Mesenchymal stem cell (in vitro differentiated cells and primary cell): ENCODE data around the gene CRADD.

Experiments
- DNase-seq: peaks from one replicate; pipeline ENCODE4 v3.0.0-alpha.2; 2013
- H2AFZ ChIP-seq: one replicate; pipeline ENCODE4 v1.6.1; 2013; ENCODE audit warnings: low read depth, mild to moderate bottlenecking, control low read depth, inconsistent platforms, low read length, moderate library complexity
- H2AK5ac ChIP-seq: 2 replicates; pipeline ENCODE4 v1.6.1; 2013; ENCODE audit warnings: low read length, moderate library complexity, mild to moderate bottlenecking, inconsistent platforms; ENCODE audit not compliant: severe bottlenecking
- H2BK120ac ChIP-seq: one replicate; pipeline ENCODE4 v1.6.1; 2013; ENCODE audit warnings: low read depth, mild to moderate bottlenecking, inconsistent platforms, low read length, moderate library complexity
- H2BK12ac ChIP-seq, 2 experiments: one replicate each; pipeline ENCODE4 v1.6.1; 2013; ENCODE audit warnings: inconsistent platforms in 2 of 2, low read length in 2 of 2, mild to moderate bottlenecking in 2 of 2, moderate library complexity in 2 of 2, control low read depth in 1 of 2
- H2BK15ac ChIP-seq: one replicate; pipeline ENCODE4 v1.6.1; 2013; ENCODE audit warnings: mild to moderate bottlenecking, low read depth, inconsistent platforms; ENCODE audit not compliant: poor library complexity, severe bottlenecking
- H2BK5ac ChIP-seq: 2 replicates; pipeline ENCODE4 v1.6.1; 2013; ENCODE audit warnings: low read depth, mild to moderate bottlenecking, low read length, control low read depth, inconsistent platforms; ENCODE audit not compliant: poor library complexity, severe bottlenecking
- H3K14ac ChIP-seq, 2 experiments: one replicate each; pipeline ENCODE4 v1.6.1; 2013; ENCODE audit warnings: inconsistent platforms in 2 of 2, low read length in 2 of 2, control low read depth in 1 of 2, mild to moderate bottlenecking in 1 of 2, moderate library complexity in 1 of 2
- H3K18ac ChIP-seq, 2 experiments: one replicate each; pipeline ENCODE4 v1.6.1; 2013; ENCODE audit warnings: inconsistent platforms in 2 of 2, low read length in 2 of 2, control low read depth in 1 of 2, low read depth in 1 of 2, mild to moderate bottlenecking in 1 of 2
- H3K23ac ChIP-seq, 2 experiments: one replicate each; pipeline ENCODE4 v1.6.1; 2013; ENCODE audit warnings: inconsistent platforms in 2 of 2, low read length in 2 of 2, mild to moderate bottlenecking in 2 of 2, moderate library complexity in 2 of 2, control low read depth in 1 of 2
- H3K27ac ChIP-seq: 2 replicates; pipeline ENCODE4 v1.5.1; 2013; ENCODE audit warnings: mild to moderate bottlenecking, moderate library complexity, low read length, control low read depth, inconsistent platforms; ENCODE audit not compliant: poor library complexity, severe bottlenecking
- H3K27me3 ChIP-seq, 2 experiments: 2 replicates each; pipeline versions ENCODE4 v1.6.1 to v1.7.0; 2013; ENCODE audit warnings: low read length in 2 of 2, mild to moderate bottlenecking in 2 of 2, moderate library complexity in 2 of 2, control low read depth in 1 of 2, inconsistent platforms in 1 of 2; ENCODE audit not compliant: control insufficient read depth in 1 of 2, insufficient read depth in 1 of 2
- H3K36me3 ChIP-seq, 2 experiments: 2 replicates each; pipeline versions ENCODE4 v1.6.1 to v1.7.0; 2013; ENCODE audit warnings: low read length in 2 of 2, control low read depth in 1 of 2, inconsistent platforms in 1 of 2, low read depth in 1 of 2, mild to moderate bottlenecking in 1 of 2; ENCODE audit not compliant: insufficient read depth in 2 of 2, control insufficient read depth in 1 of 2
- H3K4ac ChIP-seq, 2 experiments: one replicate each; pipeline ENCODE4 v1.6.1; 2013; ENCODE audit warnings: inconsistent platforms in 2 of 2, low read length in 2 of 2, mild to moderate bottlenecking in 2 of 2, moderate library complexity in 2 of 2, control low read depth in 1 of 2, low read depth in 1 of 2
- H3K4me1 ChIP-seq: 2 replicates; pipeline ENCODE4 v1.6.1; 2013; ENCODE audit warnings: low read depth, low read length, control low read depth; ENCODE audit not compliant: control insufficient read depth, insufficient read depth
- H3K4me2 ChIP-seq: 2 replicates; pipeline ENCODE4 v1.6.1; 2013; ENCODE audit warnings: low read length, mild to moderate bottlenecking, inconsistent platforms; ENCODE audit not compliant: poor library complexity, severe bottlenecking
- H3K4me3 ChIP-seq, 2 experiments: 2 replicates each; pipeline versions ENCODE4 v1.5.1 to v1.7.0; 2013; ENCODE audit warnings: low read length in 2 of 2, mild to moderate bottlenecking in 2 of 2, control low read depth in 1 of 2, low read depth in 1 of 2; ENCODE audit not compliant: insufficient read depth in 1 of 2
- H3K79me1 ChIP-seq: replicated peaks from 2 replicates; pipeline ENCODE4 v1.6.1; 2013; ENCODE audit warnings: mild to moderate bottlenecking, control low read depth, low read length, inconsistent platforms; ENCODE audit not compliant: poor library complexity, severe bottlenecking
- H3K9ac ChIP-seq: 2 replicates; pipeline ENCODE4 v1.7.0; 2013; ENCODE audit warnings: mild to moderate bottlenecking, low read length, moderate library complexity
- H3K9me3 ChIP-seq: 2 replicates; pipeline ENCODE4 v1.7.0; 2013; ENCODE audit warnings: mild to moderate bottlenecking, low read length; ENCODE audit not compliant: control insufficient read depth
- H4K8ac ChIP-seq: one replicate; pipeline ENCODE4 v1.6.1; 2013; ENCODE audit warnings: inconsistent platforms, mild to moderate bottlenecking, low read length, moderate library complexity
- H4K91ac ChIP-seq: one replicate; pipeline ENCODE4 v1.6.1; 2013; ENCODE audit warnings: mild to moderate bottlenecking, low read length, inconsistent platforms
- WGBS: methylation state at CpG from one replicate; pipeline ENCODE4 v1.1.7; 2013; ENCODE audit warnings: mixed read lengths; 5-methylcytosine and 5-hydroxymethylcytosine counted together

The CRADD gene

GRCh38 chr12:93734784-93735183, 57.6 kb downstream of the CRADD start:
- no peaks in the 10 kb centered on the region for H3K4me1 ChIP-seq
- H4K91ac ChIP-seq: no peak overlapping the region
- no peak overlapping the region for H3K14ac ChIP-seq
- no peak overlapping the region for H2AFZ ChIP-seq
- H3K23ac ChIP-seq: no peak overlapping the region
- no peak overlapping the region for H2BK15ac ChIP-seq
- H2AK5ac ChIP-seq: no peak overlapping the region
- H2BK120ac ChIP-seq: no peak overlapping the region
- no peak for DNase-seq
- H3K27me3 ChIP-seq: no peaks in the 10 kb centered on the region
- H3K36me3 ChIP-seq: peaks cover 0 to 3% of the 10 kb centered on the region in 2 experiments
- no peak overlapping the region for H4K8ac ChIP-seq
- WGBS: 98% methylated on average over 2 of the region's 2 CpGs
- H3K79me1 ChIP-seq: peaks cover 4% of the 10 kb centered on the region
- H3K4me3 ChIP-seq: no peak overlapping the region
- H3K4me2 ChIP-seq: no peak overlapping the region
- no peaks in the 10 kb centered on the region for H3K9me3 ChIP-seq
- no peak overlapping the region for H3K9ac ChIP-seq
- no peak overlapping the region for H3K27ac ChIP-seq
- H3K4ac ChIP-seq: no peak overlapping the region
- no peak overlapping the region for H2BK5ac ChIP-seq
- H3K18ac ChIP-seq: no peak overlapping the region
- no peak overlapping the region for H2BK12ac ChIP-seq

- H3K14ac ChIP-seq: no peak overlapping the region
- H2AFZ ChIP-seq: no peak overlapping the region
- H2AK5ac ChIP-seq: no peak overlapping the region
- no peaks in the 10 kb centered on the region for H3K27me3 ChIP-seq
- peaks cover 0 to 3% of the 10 kb centered on the region in 2 experiments for H3K36me3 ChIP-seq
- H2BK5ac ChIP-seq: no peak overlapping the region
- H3K23ac ChIP-seq: no peak overlapping the region
- no peak overlapping the region for H3K18ac ChIP-seq
- no peak overlapping the region for H2BK12ac ChIP-seq
- no peak overlapping the region for H3K4me2 ChIP-seq
- no peak overlapping the region for H3K4me3 ChIP-seq
- no peak overlapping the region for H4K91ac ChIP-seq
- no peaks in the 10 kb centered on the region for H3K4me1 ChIP-seq
- no peak overlapping the region for H2BK15ac ChIP-seq
- DNase-seq: no peak
- no peak overlapping the region for H3K9ac ChIP-seq
- H2BK120ac ChIP-seq: no peak overlapping the region
- H3K79me1 ChIP-seq: peaks cover 4% of the 10 kb centered on the region
- H3K4ac ChIP-seq: no peak overlapping the region
- no peak overlapping the region for H4K8ac ChIP-seq
- no peak overlapping the region for H3K27ac ChIP-seq
- H3K9me3 ChIP-seq: no peaks in the 10 kb centered on the region
Measured at GRCh38 chr12:93736640-93737178, 59.5 kb downstream of the CRADD start.

- Histone ChIP-seq H3K18ac (no peak overlapping the region), H3K4me2 (no peak overlapping the region), H4K8ac (no peak overlapping the region), H3K23ac (no peak overlapping the region), H3K14ac (no peak overlapping the region), H3K79me1 (peaks cover 4% of the 10 kb centered on the region), H3K4me1 (no peaks in the 10 kb centered on the region), H2BK12ac (no peak overlapping the region), H3K27ac (no peak overlapping the region), H2BK120ac (no peak overlapping the region), H3K4ac (no peak overlapping the region), H2AK5ac (no peak overlapping the region), H3K4me3 (peak overlapping the region in 1 of 2 experiments; percentile 45), H3K9ac (peak overlapping the region; percentile 75), H3K36me3 (peaks cover 0 to 3% of the 10 kb centered on the region in 2 experiments), H3K9me3 (no peaks in the 10 kb centered on the region), H2AFZ (no peak overlapping the region), H4K91ac (no peak overlapping the region), H2BK15ac (no peak overlapping the region), H3K27me3 (no peaks in the 10 kb centered on the region), H2BK5ac (no peak overlapping the region)
- WGBS: 70% methylated on average over 5 of the region's 5 CpGs
- DNase-seq: no peak
Measured at GRCh38 chr12:93737457-93738198, 60.5 kb downstream of the CRADD start.

- Histone ChIP-seq H3K18ac (no peak overlapping the region), H3K4me1 (no peaks in the 10 kb centered on the region), H3K27me3 (no peaks in the 10 kb centered on the region), H2BK5ac (no peak overlapping the region), H3K79me1 (peaks cover 4% of the 10 kb centered on the region), H2BK12ac (no peak overlapping the region), H3K27ac (no peak overlapping the region), H3K4ac (no peak overlapping the region), H2AK5ac (no peak overlapping the region), H3K9ac (peak overlapping the region; percentile 75), H4K91ac (no peak overlapping the region), H2BK15ac (no peak overlapping the region), H3K9me3 (no peaks in the 10 kb centered on the region), H4K8ac (no peak overlapping the region), H3K14ac (no peak overlapping the region), H3K23ac (no peak overlapping the region), H3K4me2 (no peak overlapping the region), H3K36me3 (peaks cover 0 to 2% of the 10 kb centered on the region in 2 experiments), H3K4me3 (peak overlapping the region in 1 of 2 experiments; percentile 45), H2BK120ac (no peak overlapping the region), H2AFZ (no peak overlapping the region)
- no peak for DNase-seq
- 97% methylated on average over 5 of the region's 6 CpGs for WGBS
Measured at GRCh38 chr12:93738199-93739058, 61.3 kb downstream of the CRADD start.
